K562 (cell line): Measurements from ENCODE around the gene UGT1A9.

Experiments used
- ARID1B ChIP-seq: fragments of 450-650 bp; IDR thresholded peaks from 2 replicates; pipeline ENCODE4 v1.6.1; 2016; ENCODE audit warnings: antibody characterized with exemption, mild to moderate bottlenecking, inconsistent platforms
- CTCF ChIP-seq, 3 experiments: IDR thresholded peaks in 2 of 3; conservative IDR thresholded peaks in 1 of 3; 2 replicates each; pipeline ENCODE4 v1.5.1; 2011 to 2012; ENCODE audit warnings: low read length in 3 of 3, mild to moderate bottlenecking in 3 of 3, control low read depth in 2 of 3, improper control_type of control experiment in 1 of 3, inconsistent platforms in 1 of 3, low read depth in 1 of 3, mixed read lengths in 1 of 3, moderate library complexity in 1 of 3; ENCODE audit not compliant: insufficient read depth in 2 of 3
- EHMT2 ChIP-seq: fragments of 450-650 bp; IDR thresholded peaks from 2 replicates; pipeline ENCODE4 v1.6.1; 2018; ENCODE audit warnings: antibody characterized with exemption
- GTF2F1 ChIP-seq: IDR thresholded peaks from 2 replicates; pipeline ENCODE4 v1.6.1; 2011; ENCODE audit warnings: low read depth, low read length, improper control_type of control experiment
- POLR2AphosphoS5 ChIP-seq: IDR thresholded peaks from 2 replicates; pipeline ENCODE4 v1.6.1; 2011; ENCODE audit warnings: mild to moderate bottlenecking, low read depth, low read length, moderate library complexity; ENCODE audit not compliant: control insufficient read depth, insufficient read depth
- PTRF ChIP-seq: fragments of 450-650 bp; IDR thresholded peaks from 2 replicates; pipeline ENCODE4 v1.6.1; 2016; ENCODE audit warnings: mild to moderate bottlenecking, missing genetic modification characterization, missing compliant biosample characterization
- RFX5 ChIP-seq: IDR thresholded peaks from 2 replicates; pipeline ENCODE4 v1.6.1; 2011; ENCODE audit warnings: low read depth, mild to moderate bottlenecking, improper control_type of control experiment, low read length
- SP1 ChIP-seq: sonication (generic); formaldehyde crosslinking; IDR thresholded peaks from 2 replicates; pipeline ENCODE4 v1.8.1; 2022; ENCODE audit warnings: mild to moderate bottlenecking, missing genetic modification reagents
- ZBTB2 ChIP-seq: fragments of 450-650 bp; IDR thresholded peaks from 2 replicates; pipeline ENCODE4 v1.6.1; 2016; ENCODE audit warnings: antibody characterized with exemption

- TF ChIP-seq ZBTB2 (no peak), ARID1B (no peak), GTF2F1 (no peak), EHMT2 (no peak), RFX5 (no peak), CTCF (IDR thresholded peaks at IDR 0.05 in 2 of 3, conservative IDR thresholded peaks at IDR 0.05 in 1 of 3; ENCODE audit: insufficient read depth in 2 of 3, low read depth in 1 of 3, low read length in 3 of 3) (no peak), SP1 (CRISPR knock-in tag) (no peak), PTRF (tag) (no peak), POLR2AphosphoS5 (no peak)
These were observed 108.0 kb downstream of the UGT1A9 start for GRCh38 chr2:233779722-233780121.
